Loucy (cell line): ENCODE data around the gene GRAMD4.

Experiments used
- H2AFZ ChIP-seq: fragments of 200-600 bp; sonication (generic); 2 replicates; pipeline ENCODE4 v1.6.0; 2016; ENCODE audit warnings: antibody characterized with exemption, mild to moderate bottlenecking, low read length, moderate library complexity
- H3F3A ChIP-seq: fragments of 200-600 bp; 2 replicates; pipeline ENCODE4 v1.6.0; 2016; ENCODE audit warnings: antibody characterized with exemption, low read depth, mild to moderate bottlenecking
- H3K27me3 ChIP-seq: fragments of 200-600 bp; sonication (generic); 2 replicates; pipeline ENCODE4 v1.6.1; 2014; ENCODE audit warnings: low read length, mild to moderate bottlenecking; ENCODE audit not compliant: insufficient read depth, poor library complexity, severe bottlenecking
- H3K36me3 ChIP-seq: fragments of 200-600 bp; sonication (generic); 2 replicates; pipeline ENCODE4 v1.6.1; 2016; ENCODE audit warnings: low read length; ENCODE audit not compliant: insufficient read depth
- H3K4me1 ChIP-seq: fragments of 200-600 bp; sonication (generic); 2 replicates; pipeline ENCODE4 v1.5.1; 2014; ENCODE audit warnings: low read length, mild to moderate bottlenecking; ENCODE audit not compliant: insufficient read depth, poor library complexity, severe bottlenecking
- H3K4me2 ChIP-seq: fragments of 200-600 bp; sonication (generic); 2 replicates; pipeline ENCODE4 v1.6.0; 2014; ENCODE audit warnings: antibody characterized with exemption, low read length, low read depth, mild to moderate bottlenecking; ENCODE audit not compliant: poor library complexity, severe bottlenecking
- H3K4me3 ChIP-seq: fragments of 200-600 bp; sonication (generic); 2 replicates; pipeline ENCODE4 v1.5.1; 2014; ENCODE audit warnings: low read length, mild to moderate bottlenecking, mixed read lengths; ENCODE audit not compliant: poor library complexity, severe bottlenecking
- H3K79me2 ChIP-seq: fragments of 200-600 bp; sonication (generic); 2 replicates; pipeline ENCODE4 v1.6.1; 2014; ENCODE audit warnings: low read length; ENCODE audit not compliant: insufficient read depth
- H3K9ac ChIP-seq: fragments of 200-600 bp; sonication (generic); 2 replicates; pipeline ENCODE4 v1.6.0; 2014; ENCODE audit warnings: mild to moderate bottlenecking, low read depth, low read length, moderate library complexity; ENCODE audit not compliant: poor library complexity, severe bottlenecking
- H3K9me2 ChIP-seq: fragments of 200-600 bp; sonication (generic); replicated peaks from 2 replicates; pipeline ENCODE4 v1.6.1; 2016; ENCODE audit warnings: low read depth, low read length, mixed read lengths
- H3K9me3 ChIP-seq: fragments of 200-600 bp; sonication (generic); 2 replicates; pipeline ENCODE4 v1.6.1; 2014; ENCODE audit warnings: mild to moderate bottlenecking, antibody characterized with exemption, low read length, low read depth; ENCODE audit not compliant: insufficient read depth
- H4K20me1 ChIP-seq: fragments of 200-600 bp; sonication (generic); 2 replicates; pipeline ENCODE4 v1.6.0; 2014; ENCODE audit warnings: antibody characterized with exemption, low read length, mild to moderate bottlenecking; ENCODE audit not compliant: insufficient read depth, poor library complexity, severe bottlenecking
- EZH2phosphoT487 ChIP-seq: fragments of 200-600 bp; IDR thresholded peaks from 2 replicates; pipeline ENCODE4 v1.6.1; 2018; ENCODE audit warnings: antibody characterized with exemption, mild to moderate bottlenecking, moderate library complexity, borderline replicate concordance
- TF ChIP-seq, protein P1 (sequence below): fragments of 200-600 bp; sonication (generic); conservative IDR thresholded peaks from 2 replicates; pipeline ENCODE4 v1.5.1; 2014; ENCODE audit warnings: mild to moderate bottlenecking, antibody characterized with exemption, low read length

The GRAMD4 gene

DNA sequence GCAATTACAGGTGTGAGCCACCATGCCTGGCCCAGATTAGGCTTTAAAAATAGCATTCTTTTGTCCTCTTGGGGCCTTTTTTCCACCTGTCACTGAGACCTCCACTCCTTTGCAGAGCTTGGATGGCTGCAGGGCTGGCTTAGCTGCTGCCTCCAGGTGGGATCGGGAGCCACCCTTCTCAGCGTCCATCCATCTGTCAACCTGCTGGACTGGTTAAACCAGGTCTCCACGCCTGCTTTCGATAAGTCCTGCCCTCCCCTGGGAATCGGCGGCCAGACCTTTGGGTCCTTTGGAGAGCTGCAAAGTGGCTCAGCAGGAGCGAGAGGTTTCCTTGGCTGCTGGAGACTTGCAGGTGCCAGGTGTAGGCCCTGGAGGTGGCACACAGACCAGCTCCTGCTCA, 23.4 kb upstream of the GRAMD4 start:
- Histone ChIP-seq H3K9ac (no peak overlapping the region), H3K27me3 (no peaks in the 10 kb centered on the region), H3K4me2 (no peak overlapping the region), H3K9me3 (no peaks in the 10 kb centered on the region), H3K36me3 (no peaks in the 10 kb centered on the region), H3K4me1 (peaks cover 4% of the 10 kb centered on the region), H2AFZ (no peak overlapping the region), H3K9me2 (no peaks in the 10 kb centered on the region), H3K4me3 (no peak overlapping the region), H3F3A (no peaks in the 10 kb centered on the region), H4K20me1 (no peaks in the 10 kb centered on the region), H3K79me2 (peaks cover 3% of the 10 kb centered on the region; the same call in 1 of the 2 replicates)
- TF ChIP-seq EZH2phosphoT487 = no peak
- TF ChIP-seq, protein P1, sequence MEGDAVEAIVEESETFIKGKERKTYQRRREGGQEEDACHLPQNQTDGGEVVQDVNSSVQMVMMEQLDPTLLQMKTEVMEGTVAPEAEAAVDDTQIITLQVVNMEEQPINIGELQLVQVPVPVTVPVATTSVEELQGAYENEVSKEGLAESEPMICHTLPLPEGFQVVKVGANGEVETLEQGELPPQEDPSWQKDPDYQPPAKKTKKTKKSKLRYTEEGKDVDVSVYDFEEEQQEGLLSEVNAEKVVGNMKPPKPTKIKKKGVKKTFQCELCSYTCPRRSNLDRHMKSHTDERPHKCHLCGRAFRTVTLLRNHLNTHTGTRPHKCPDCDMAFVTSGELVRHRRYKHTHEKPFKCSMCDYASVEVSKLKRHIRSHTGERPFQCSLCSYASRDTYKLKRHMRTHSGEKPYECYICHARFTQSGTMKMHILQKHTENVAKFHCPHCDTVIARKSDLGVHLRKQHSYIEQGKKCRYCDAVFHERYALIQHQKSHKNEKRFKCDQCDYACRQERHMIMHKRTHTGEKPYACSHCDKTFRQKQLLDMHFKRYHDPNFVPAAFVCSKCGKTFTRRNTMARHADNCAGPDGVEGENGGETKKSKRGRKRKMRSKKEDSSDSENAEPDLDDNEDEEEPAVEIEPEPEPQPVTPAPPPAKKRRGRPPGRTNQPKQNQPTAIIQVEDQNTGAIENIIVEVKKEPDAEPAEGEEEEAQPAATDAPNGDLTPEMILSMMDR = no peak

DNA sequence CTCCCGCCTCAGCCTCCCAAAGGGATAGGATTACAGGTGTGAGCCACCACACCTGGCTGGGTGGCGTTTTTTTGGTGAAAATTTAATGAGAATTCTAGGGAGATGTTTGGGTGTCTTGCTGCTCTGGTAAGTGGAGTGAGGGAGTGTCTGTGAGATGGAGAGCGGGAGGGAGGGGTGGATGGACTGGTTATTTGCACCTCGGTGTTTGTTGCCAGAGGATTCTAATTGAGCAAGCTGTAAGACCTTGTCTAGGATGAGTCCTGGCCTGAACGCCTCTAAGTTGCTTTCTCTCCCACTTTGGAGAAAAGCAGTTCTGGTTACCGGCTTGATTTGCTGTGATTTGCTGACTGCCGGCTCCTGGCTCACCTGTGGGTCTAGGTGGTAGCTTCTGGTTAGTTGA, 22.0 kb upstream of the GRAMD4 start:
- Histone ChIP-seq H3K4me2 (no peak overlapping the region), H3K27me3 (no peaks in the 10 kb centered on the region), H3F3A (no peaks in the 10 kb centered on the region), H3K79me2 (peaks cover 8% of the 10 kb centered on the region; the same call in 1 of the 2 replicates), H3K4me3 (no peak overlapping the region), H3K9ac (no peak overlapping the region), H3K4me1 (no peaks in the 10 kb centered on the region), H3K9me3 (no peaks in the 10 kb centered on the region), H4K20me1 (no peaks in the 10 kb centered on the region), H3K36me3 (no peaks in the 10 kb centered on the region), H2AFZ (no peak overlapping the region), H3K9me2 (no peaks in the 10 kb centered on the region)
- TF ChIP-seq, protein P1 = no peak
- TF ChIP-seq EZH2phosphoT487 = no peak

DNA sequence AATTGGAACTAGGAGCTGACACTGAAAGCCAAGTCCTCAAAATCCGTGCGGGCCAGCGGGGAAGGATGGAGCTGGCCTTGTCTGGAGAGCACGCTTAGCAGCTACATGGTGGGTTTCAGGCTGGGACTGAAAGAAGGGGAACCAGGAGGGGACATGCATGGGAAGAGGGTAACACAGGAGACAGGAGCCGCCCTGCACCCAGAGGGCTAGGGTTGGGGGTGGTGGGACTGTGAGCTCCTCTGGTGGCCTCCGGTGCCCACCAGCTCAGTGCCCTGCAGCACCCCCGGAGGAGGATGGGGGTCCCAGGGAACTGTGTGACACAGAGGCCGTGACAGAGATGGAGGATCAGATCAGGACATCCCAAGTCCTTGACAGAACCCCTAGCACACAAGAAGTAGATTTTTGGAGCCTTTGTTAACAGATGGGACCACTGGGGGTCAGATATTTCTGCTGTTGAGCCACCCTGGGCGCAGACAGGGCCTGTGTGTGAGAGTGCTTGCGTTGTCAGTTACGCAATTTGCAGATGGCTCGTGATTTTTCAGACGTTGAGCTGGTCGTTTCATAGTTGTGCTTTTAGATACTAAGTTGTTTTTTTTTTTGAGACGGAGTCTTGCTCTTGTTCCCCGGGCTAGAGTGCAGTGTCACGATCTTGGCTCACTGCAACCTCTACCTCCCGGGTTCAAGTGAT, 21.3 kb upstream of the GRAMD4 start:
- no peaks in the 10 kb centered on the region for H4K20me1 ChIP-seq
- no peak overlapping the region for H3K4me3 ChIP-seq
- TF ChIP-seq EZH2phosphoT487 = no peak
- TF ChIP-seq, protein P1 = no peak
- no peaks in the 10 kb centered on the region for H3F3A ChIP-seq
- H3K9me3 ChIP-seq = no peaks in the 10 kb centered on the region
- H3K4me2 ChIP-seq = no peak overlapping the region
- H3K9me2 ChIP-seq = no peaks in the 10 kb centered on the region
- no peaks in the 10 kb centered on the region for H3K36me3 ChIP-seq
- no peak overlapping the region for H2AFZ ChIP-seq
- peaks cover 8% of the 10 kb centered on the region; the same call in 1 of the 2 replicates for H3K79me2 ChIP-seq
- H3K9ac ChIP-seq = no peak overlapping the region
- H3K27me3 ChIP-seq = no peaks in the 10 kb centered on the region
- H3K4me1 ChIP-seq = peaks cover 2% of the 10 kb centered on the region
